ENCODE results near the gene PRTN3. TPM values are rescaled to one million over a fixed set of nuclear protein-coding genes. Genes with fewer than 3 reads are reported as not detected.
"Not testable (repeated sequence)": the region's sequence is repeated elsewhere in the genome, so short reads cannot be mapped to it uniquely, and the experiment has no call there.

Gene PRTN3
- total RNA-seq, 2 experiments from 2014 or later: not detected

GRCh38 chr19:845707-846521, 5.1 kb downstream of the PRTN3 start:
- H3K36me3 Mint-ChIP-seq (ENCODE audit: low read depth): no peaks in the 10 kb centered on the region
- peaks cover 18% of the 10 kb centered on the region for H3K27me3 Mint-ChIP-seq (ENCODE audit: low read depth)
- H3K4me3 Mint-ChIP-seq: no peak overlapping the region
- ChIA-PET CTCF (interaction anchor here (1.0 kb wide), 1 partner anchor 77 kb away, joined by 3 read pairs; no protein-coding TSS in a partner anchor), POLR2A (no interaction called here)
- H3K27ac Mint-ChIP-seq: no peak overlapping the region
- ATAC-seq (no peak), DNase-seq (no peak)
- no peaks in the 10 kb centered on the region for H3K9me3 Mint-ChIP-seq (ENCODE audit: insufficient read depth)
- peaks cover 4% of the 10 kb centered on the region for H3K4me1 Mint-ChIP-seq (ENCODE audit: low read depth)

- Mint-ChIP-seq H3K36me3 (ENCODE audit: low read depth) (no peaks in the 10 kb centered on the region), H3K4me3 (no peak overlapping the region), H3K9me3 (ENCODE audit: insufficient read depth) (no peaks in the 10 kb centered on the region), H3K27me3 (ENCODE audit: low read depth) (peaks cover 14% of the 10 kb centered on the region), H3K4me1 (ENCODE audit: low read depth) (peaks cover 4% of the 10 kb centered on the region), H3K27ac (no peak overlapping the region)
- ChIA-PET POLR2A (no interaction called here), CTCF (no interaction called here)
- ATAC-seq (no peak), DNase-seq (no peak)
These were observed 7.7 kb downstream of the PRTN3 start for GRCh38 chr19:848386-848921.

- DNase-seq; H3K4me3 Mint-ChIP-seq; ATAC-seq; H3K27ac Mint-ChIP-seq; H3K4me1 Mint-ChIP-seq (ENCODE audit: low read depth); CTCF ChIA-PET; H3K9me3 Mint-ChIP-seq (ENCODE audit: insufficient read depth); H3K36me3 Mint-ChIP-seq (ENCODE audit: low read depth): not testable (repeated sequence)
- POLR2A ChIA-PET: interaction anchor here (1.0 kb wide), 1 partner anchor 10 kb away, joined by 3 read pairs; no protein-coding TSS in a partner anchor
- peaks cover 12% of the 10 kb centered on the region for H3K27me3 Mint-ChIP-seq (ENCODE audit: low read depth)
These were observed 8.4 kb downstream of the PRTN3 start for GRCh38 chr19:849195-849594.

- ATAC-seq (peak; percentile 21), DNase-seq (no peak)
- no peaks in the 10 kb centered on the region for H3K36me3 Mint-ChIP-seq (ENCODE audit: low read depth)
- no peak overlapping the region for H3K4me3 Mint-ChIP-seq
- H3K9me3 Mint-ChIP-seq (ENCODE audit: insufficient read depth): no peaks in the 10 kb centered on the region
- H3K4me1 Mint-ChIP-seq (ENCODE audit: low read depth): no peaks in the 10 kb centered on the region
- peaks cover 5% of the 10 kb centered on the region for H3K27me3 Mint-ChIP-seq (ENCODE audit: low read depth)
- ChIA-PET POLR2A (no interaction called here), CTCF (interaction anchor here (0.9 to 1.1 kb wide), 2 partner anchors 13 to 920 kb away, joined by 3 to 4 read pairs; no protein-coding TSS in a partner anchor)
- H3K27ac Mint-ChIP-seq: no peak overlapping the region
These were observed 9.6 kb downstream of the PRTN3 start for GRCh38 chr19:850221-850978.

- Mint-ChIP-seq H3K4me1 (ENCODE audit: low read depth) (no peaks in the 10 kb centered on the region), H3K27me3 (ENCODE audit: low read depth) (peaks cover 2% of the 10 kb centered on the region), H3K27ac (no peak overlapping the region), H3K36me3 (ENCODE audit: low read depth) (no peaks in the 10 kb centered on the region), H3K9me3 (ENCODE audit: insufficient read depth) (no peaks in the 10 kb centered on the region), H3K4me3 (no peak overlapping the region)
- ATAC-seq (no peak), DNase-seq (no peak)
- CTCF ChIA-PET: interaction anchor here (1.1 kb wide), 1 partner anchor 12 kb away, joined by 4 read pairs; no protein-coding TSS in a partner anchor
- POLR2A ChIA-PET: no interaction called here
These were observed 10.2 kb downstream of the PRTN3 start for GRCh38 chr19:850979-851335.

- H3K27me3 Mint-ChIP-seq (ENCODE audit: low read depth): no peaks in the 10 kb centered on the region
- no peaks in the 10 kb centered on the region for H3K4me1 Mint-ChIP-seq (ENCODE audit: low read depth)
- DNase-seq: no peak
- H3K36me3 Mint-ChIP-seq (ENCODE audit: low read depth): no peaks in the 10 kb centered on the region
- H3K27ac Mint-ChIP-seq: no peak within 1 kb of the TSS
- POLR2A ChIA-PET: no interaction called here
- no peak for ATAC-seq
- no peaks in the 10 kb centered on the region for H3K9me3 Mint-ChIP-seq (ENCODE audit: insufficient read depth)
- CTCF ChIA-PET: no interaction called here
- no peak within 1 kb of the TSS for H3K4me3 Mint-ChIP-seq
These were observed 11.6 kb downstream of the PRTN3 start, which contains the start of gene ELANE for GRCh38 chr19:852136-853013. ELANE (plus strand) TSS chr19:852303; CDS start chr19:852329, 26 bp downstream.

GRCh38 chr19:853014-853585, 12.3 kb downstream of the PRTN3 start:
- Mint-ChIP-seq H3K27ac (no peak overlapping the region), H3K9me3 (ENCODE audit: insufficient read depth) (no peaks in the 10 kb centered on the region), H3K36me3 (ENCODE audit: low read depth) (no peaks in the 10 kb centered on the region), H3K4me3 (no peak overlapping the region), H3K27me3 (ENCODE audit: low read depth) (no peaks in the 10 kb centered on the region), H3K4me1 (ENCODE audit: low read depth) (no peaks in the 10 kb centered on the region)
- ChIA-PET CTCF (no interaction called here), POLR2A (no interaction called here)
- ATAC-seq (no peak), DNase-seq (no peak)

GRCh38 chr19:853614-854220, 12.9 kb downstream of the PRTN3 start:
- H3K4me3 Mint-ChIP-seq; CTCF ChIA-PET; H3K27ac Mint-ChIP-seq; H3K4me1 Mint-ChIP-seq (ENCODE audit: low read depth); POLR2A ChIA-PET; H3K9me3 Mint-ChIP-seq (ENCODE audit: insufficient read depth); H3K36me3 Mint-ChIP-seq (ENCODE audit: low read depth); ATAC-seq; H3K27me3 Mint-ChIP-seq (ENCODE audit: low read depth); DNase-seq: not testable (repeated sequence)

- DNase-seq (no peak), ATAC-seq (no peak)
- Mint-ChIP-seq H3K9me3 (ENCODE audit: insufficient read depth) (no peaks in the 10 kb centered on the region), H3K27me3 (ENCODE audit: low read depth) (peaks cover 5% of the 10 kb centered on the region), H3K27ac (no peak overlapping the region), H3K4me3 (no peak overlapping the region), H3K36me3 (ENCODE audit: low read depth) (no peaks in the 10 kb centered on the region), H3K4me1 (ENCODE audit: low read depth) (no peaks in the 10 kb centered on the region)
- CTCF ChIA-PET: no interaction called here
- POLR2A ChIA-PET: no interaction called here
These were observed 13.8 kb downstream of the PRTN3 start for GRCh38 chr19:854549-854948.

GRCh38 chr19:855142-855541, 14.3 kb downstream of the PRTN3 start:
- H3K4me1 Mint-ChIP-seq (ENCODE audit: low read depth): no peaks in the 10 kb centered on the region
- CTCF ChIA-PET: interaction anchor here (1.4 kb wide), 1 partner anchor 61 kb away, joined by 4 read pairs; no protein-coding TSS in a partner anchor
- POLR2A ChIA-PET: no interaction called here
- ATAC-seq (no peak), DNase-seq (no peak)
- no peak overlapping the region for H3K27ac Mint-ChIP-seq
- H3K4me3 Mint-ChIP-seq: no peak overlapping the region
- peaks cover 9% of the 10 kb centered on the region for H3K27me3 Mint-ChIP-seq (ENCODE audit: low read depth)
- H3K9me3 Mint-ChIP-seq (ENCODE audit: insufficient read depth): no peaks in the 10 kb centered on the region
- H3K36me3 Mint-ChIP-seq (ENCODE audit: low read depth): no peaks in the 10 kb centered on the region

- Mint-ChIP-seq H3K4me3 (no peak overlapping the region), H3K4me1 (ENCODE audit: low read depth) (no peaks in the 10 kb centered on the region), H3K27ac (no peak overlapping the region), H3K9me3 (ENCODE audit: insufficient read depth) (no peaks in the 10 kb centered on the region), H3K36me3 (ENCODE audit: low read depth) (no peaks in the 10 kb centered on the region), H3K27me3 (ENCODE audit: low read depth) (peaks cover 9% of the 10 kb centered on the region)
- CTCF ChIA-PET: interaction anchor here (1.4 kb wide), 1 partner anchor 60 kb away, joined by 4 read pairs; no protein-coding TSS in a partner anchor
- POLR2A ChIA-PET: no interaction called here
- DNase-seq (no peak), ATAC-seq (no peak)
These were observed 14.8 kb downstream of the PRTN3 start for GRCh38 chr19:855566-856120.

Measured in activated CD8-positive, alpha-beta T cell treated with anti-CD3 and anti-CD28 coated beads, Interleukin-2, amount 10 ng/mL, durations not matched to agents 7 days and 5 days (primary cell).